WERI-Rb-1 (cell line): Measurements from ENCODE around the gene SOCS2.

ENCODE experiments used
- DNase-seq: peaks from one replicate; pipeline ENCODE4 v3.0.0-alpha.2; 2020
- H3K27ac ChIP-seq: fragments of 250-450 bp; sonication (Bioruptor Pico); 2 replicates; pipeline ENCODE4 v1.5.1; 2020; ENCODE audit warnings: mild to moderate bottlenecking, moderate library complexity
- H3K27me3 ChIP-seq: fragments of 250-450 bp; sonication (Bioruptor Pico); 2 replicates; pipeline ENCODE4 v1.5.1; 2021; ENCODE audit warnings: mild to moderate bottlenecking, low read depth, moderate library complexity; ENCODE audit not compliant: insufficient read depth, severe bottlenecking
- H3K36me3 ChIP-seq: fragments of 250-450 bp; sonication (Bioruptor Pico); 2 replicates; pipeline ENCODE4 v1.5.1; 2020; ENCODE audit warnings: mild to moderate bottlenecking, moderate library complexity
- H3K4me3 ChIP-seq: 2 replicates; pipeline ENCODE4 v1.5.1; 2011; ENCODE audit warnings: low read depth, mild to moderate bottlenecking, control low read depth, low read length
- H3K9me3 ChIP-seq: fragments of 250-450 bp; sonication (Bioruptor Pico); 2 replicates; pipeline ENCODE4 v1.5.1; 2021; ENCODE audit warnings: mild to moderate bottlenecking, moderate library complexity; ENCODE audit not compliant: severe bottlenecking
- TF ChIP-seq, protein P1 (sequence below): IDR thresholded peaks from 2 replicates; pipeline ENCODE4 v1.5.1; 2011; ENCODE audit warnings: low read depth, mild to moderate bottlenecking, control low read depth, inconsistent platforms, low read length

The SOCS2 gene, protein sequence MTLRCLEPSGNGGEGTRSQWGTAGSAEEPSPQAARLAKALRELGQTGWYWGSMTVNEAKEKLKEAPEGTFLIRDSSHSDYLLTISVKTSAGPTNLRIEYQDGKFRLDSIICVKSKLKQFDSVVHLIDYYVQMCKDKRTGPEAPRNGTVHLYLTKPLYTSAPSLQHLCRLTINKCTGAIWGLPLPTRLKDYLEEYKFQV

DNA sequence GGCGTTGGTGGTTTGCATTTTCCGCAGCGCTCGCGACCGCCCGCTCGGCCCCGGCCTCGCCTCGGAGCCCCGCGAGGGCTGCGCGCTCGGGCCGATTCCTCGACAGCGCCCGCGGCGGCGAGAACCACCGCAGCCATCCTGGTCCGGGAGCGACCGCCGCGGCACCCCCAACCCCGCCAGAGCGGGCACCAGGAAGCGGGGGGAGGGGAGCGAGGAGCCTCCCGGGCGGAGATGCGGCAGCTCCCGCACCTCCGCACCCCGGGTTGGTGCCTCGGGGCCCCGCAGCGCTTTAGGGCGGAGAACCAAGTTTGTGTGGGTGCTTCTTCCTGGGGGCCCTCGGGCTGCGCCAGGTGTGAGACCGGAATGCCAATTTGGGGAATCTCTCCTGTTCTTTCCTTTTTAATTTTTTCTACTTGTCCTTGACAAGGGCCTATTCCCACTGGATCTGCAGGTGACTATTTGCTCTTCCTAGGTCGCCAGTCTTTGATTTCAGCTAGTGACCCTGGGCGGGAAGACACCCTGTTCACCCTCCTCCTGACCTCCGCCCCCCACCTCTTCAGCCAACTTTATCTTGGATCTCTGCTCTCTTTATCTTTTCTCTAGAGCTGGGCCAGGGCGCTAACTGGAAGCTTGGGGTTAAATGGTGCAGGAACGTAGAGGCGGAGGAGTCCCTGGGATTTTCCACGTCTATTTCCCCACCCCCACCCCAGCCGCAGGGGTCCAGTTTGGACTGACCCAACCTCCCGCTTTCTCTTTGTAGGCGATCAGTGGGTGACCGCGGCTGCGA, at the start of gene SOCS2:
SOCS2 (plus strand) TSS at position 751 of the 787 bp plus-strand sequence. CDS start 223 bp downstream, outside the sequence.
- H3K27me3 ChIP-seq, result no peaks in the 10 kb centered on the region

DNA sequence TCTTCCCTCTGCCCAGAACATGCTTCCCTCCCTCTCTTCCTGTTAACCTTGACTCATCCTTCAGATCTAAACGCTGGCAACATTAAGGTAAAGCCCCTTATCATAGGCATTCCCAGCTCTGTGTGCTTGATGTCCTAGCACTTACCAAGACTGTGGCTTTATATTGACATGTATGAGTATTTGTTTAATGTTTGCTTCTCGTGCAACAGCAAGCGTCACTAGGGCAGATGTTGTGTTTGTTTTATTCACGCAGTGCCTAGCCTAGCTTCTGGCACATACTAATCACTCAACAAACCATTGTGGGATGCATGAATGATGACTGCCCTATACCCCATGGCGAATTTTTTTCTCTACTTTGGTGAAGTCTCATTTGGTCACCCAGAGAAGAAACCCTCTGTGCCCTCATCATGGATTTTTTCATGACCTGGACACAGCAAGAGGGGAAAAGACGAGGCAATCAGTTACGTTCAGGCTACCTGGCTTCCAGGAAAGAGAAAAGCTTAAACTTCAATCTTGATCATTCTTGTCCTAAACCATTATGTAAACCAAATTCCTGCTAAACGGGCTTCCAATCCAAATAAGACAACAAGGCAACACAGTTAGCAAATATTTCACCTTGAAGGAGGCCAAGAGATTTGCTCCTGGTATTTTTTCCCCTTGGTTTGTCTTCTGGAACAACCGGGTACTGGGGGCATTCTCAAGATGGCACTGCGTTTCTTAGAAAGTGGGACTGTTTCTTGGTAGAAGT, 47.9 kb upstream of the SOCS2 start:
- no peaks in the 10 kb centered on the region for H3K27me3 ChIP-seq
- no peaks in the 10 kb centered on the region for H3K36me3 ChIP-seq
- H3K9me3 ChIP-seq, result no peaks in the 10 kb centered on the region
- no peak overlapping the region for H3K4me3 ChIP-seq
- DNase-seq, result no peak
- TF ChIP-seq, protein P1, sequence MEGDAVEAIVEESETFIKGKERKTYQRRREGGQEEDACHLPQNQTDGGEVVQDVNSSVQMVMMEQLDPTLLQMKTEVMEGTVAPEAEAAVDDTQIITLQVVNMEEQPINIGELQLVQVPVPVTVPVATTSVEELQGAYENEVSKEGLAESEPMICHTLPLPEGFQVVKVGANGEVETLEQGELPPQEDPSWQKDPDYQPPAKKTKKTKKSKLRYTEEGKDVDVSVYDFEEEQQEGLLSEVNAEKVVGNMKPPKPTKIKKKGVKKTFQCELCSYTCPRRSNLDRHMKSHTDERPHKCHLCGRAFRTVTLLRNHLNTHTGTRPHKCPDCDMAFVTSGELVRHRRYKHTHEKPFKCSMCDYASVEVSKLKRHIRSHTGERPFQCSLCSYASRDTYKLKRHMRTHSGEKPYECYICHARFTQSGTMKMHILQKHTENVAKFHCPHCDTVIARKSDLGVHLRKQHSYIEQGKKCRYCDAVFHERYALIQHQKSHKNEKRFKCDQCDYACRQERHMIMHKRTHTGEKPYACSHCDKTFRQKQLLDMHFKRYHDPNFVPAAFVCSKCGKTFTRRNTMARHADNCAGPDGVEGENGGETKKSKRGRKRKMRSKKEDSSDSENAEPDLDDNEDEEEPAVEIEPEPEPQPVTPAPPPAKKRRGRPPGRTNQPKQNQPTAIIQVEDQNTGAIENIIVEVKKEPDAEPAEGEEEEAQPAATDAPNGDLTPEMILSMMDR, result no peak
- H3K27ac ChIP-seq, result no peak overlapping the region

More for the DNA sequence above, at the start of gene SOCS2:
- Histone ChIP-seq H3K4me3 (peak within 1 kb of the TSS; percentile 74), H3K27ac (peak within 1 kb of the TSS; percentile 95), H3K36me3 (peaks cover 16% of the 10 kb centered on the region), H3K9me3 (no peaks in the 10 kb centered on the region)
- TF ChIP-seq, protein P1, result no peak
- DNase-seq, result peak; percentile 56

DNA sequence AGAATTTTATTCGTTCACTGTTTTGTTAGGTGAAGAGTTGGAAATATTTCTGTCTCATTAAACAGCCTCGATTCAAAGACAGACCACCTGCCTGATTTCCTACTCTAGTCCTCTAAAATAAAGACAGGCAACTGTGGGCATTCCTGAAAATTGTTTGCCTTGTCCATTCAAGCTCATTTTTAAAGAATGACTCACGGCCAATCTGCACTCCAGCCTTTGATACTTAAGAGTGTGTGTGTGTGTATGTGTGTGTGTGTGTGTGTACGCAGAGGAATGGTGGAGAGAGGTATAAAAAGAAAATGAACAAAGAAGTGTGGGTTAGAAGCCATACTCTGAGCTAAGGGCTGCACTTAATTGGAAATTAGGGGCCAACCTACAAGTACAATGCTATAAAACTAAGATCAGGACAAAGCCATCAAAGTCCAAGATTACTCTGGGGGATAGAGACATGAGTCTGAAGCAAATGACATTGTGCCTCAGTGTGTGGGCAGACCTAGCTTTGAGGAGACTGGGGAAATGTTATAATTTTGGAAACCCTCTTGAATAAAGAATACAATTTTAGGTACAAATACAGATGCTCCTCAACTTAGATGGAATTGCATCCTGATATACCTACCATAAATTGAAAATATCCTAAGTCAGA, 45.6 kb upstream of the SOCS2 start:
- TF ChIP-seq, protein P1, result no peak
- no peak for DNase-seq
- H3K9me3 ChIP-seq, result no peaks in the 10 kb centered on the region
- no peak overlapping the region for H3K27ac ChIP-seq
- no peaks in the 10 kb centered on the region for H3K36me3 ChIP-seq
- H3K4me3 ChIP-seq, result no peak overlapping the region
- no peaks in the 10 kb centered on the region for H3K27me3 ChIP-seq

DNA sequence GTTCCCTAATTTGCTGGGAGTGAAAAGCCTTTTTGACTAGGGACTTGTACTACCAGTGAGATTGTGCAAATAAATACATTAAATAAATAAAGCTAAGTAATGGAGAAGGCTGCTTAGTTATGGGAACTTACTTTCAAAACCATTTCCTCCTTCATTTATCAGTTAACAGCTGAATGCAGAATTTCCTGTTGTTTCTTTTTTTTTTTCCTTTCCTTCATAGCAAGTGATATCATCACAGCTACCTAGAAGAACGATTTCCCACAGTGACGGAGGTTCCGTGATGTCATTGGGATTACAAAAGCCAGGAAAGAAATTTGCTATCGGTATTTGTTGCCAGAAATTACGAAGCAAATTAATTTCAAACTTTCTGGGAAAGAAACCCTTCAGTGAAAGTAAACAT, 42.1 kb upstream of the SOCS2 start:
- Histone ChIP-seq H3K27ac (no peak overlapping the region), H3K36me3 (no peaks in the 10 kb centered on the region), H3K27me3 (no peaks in the 10 kb centered on the region), H3K4me3 (no peak overlapping the region), H3K9me3 (no peaks in the 10 kb centered on the region)
- TF ChIP-seq, protein P1, result no peak
- DNase-seq, result no peak

DNA sequence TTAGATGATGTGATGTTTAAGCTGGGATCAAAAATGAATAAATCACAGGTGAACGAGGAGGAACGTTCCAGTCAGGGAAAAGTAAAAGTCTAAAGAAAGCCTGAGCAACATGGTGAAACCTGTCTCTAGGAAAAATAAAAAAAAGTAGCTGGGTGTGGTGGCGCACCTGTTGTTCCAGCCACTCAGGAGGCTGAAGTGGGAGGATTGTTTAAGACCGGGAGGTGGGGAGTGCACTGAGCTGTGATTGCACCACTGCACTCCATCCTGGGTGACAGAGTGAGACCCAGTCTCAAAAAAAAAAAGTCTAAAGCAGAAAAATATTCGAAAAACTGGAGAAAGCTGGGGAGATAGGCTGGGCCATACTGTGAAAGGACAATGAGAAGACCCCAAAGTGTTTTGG, 39.2 kb upstream of the SOCS2 start:
- Histone ChIP-seq H3K36me3 (no peaks in the 10 kb centered on the region), H3K27me3 (no peaks in the 10 kb centered on the region), H3K4me3 (no peak overlapping the region), H3K27ac (no peak overlapping the region), H3K9me3 (no peaks in the 10 kb centered on the region)
- no peak for DNase-seq
- TF ChIP-seq, protein P1, result no peak
